Measurements from ENCODE around the gene PSME3IP1.
"Not testable (repeated sequence)": the region's sequence is repeated elsewhere in the genome, so short reads cannot be mapped to it uniquely, and the experiment has no call there.

Gene PSME3IP1

DNA sequence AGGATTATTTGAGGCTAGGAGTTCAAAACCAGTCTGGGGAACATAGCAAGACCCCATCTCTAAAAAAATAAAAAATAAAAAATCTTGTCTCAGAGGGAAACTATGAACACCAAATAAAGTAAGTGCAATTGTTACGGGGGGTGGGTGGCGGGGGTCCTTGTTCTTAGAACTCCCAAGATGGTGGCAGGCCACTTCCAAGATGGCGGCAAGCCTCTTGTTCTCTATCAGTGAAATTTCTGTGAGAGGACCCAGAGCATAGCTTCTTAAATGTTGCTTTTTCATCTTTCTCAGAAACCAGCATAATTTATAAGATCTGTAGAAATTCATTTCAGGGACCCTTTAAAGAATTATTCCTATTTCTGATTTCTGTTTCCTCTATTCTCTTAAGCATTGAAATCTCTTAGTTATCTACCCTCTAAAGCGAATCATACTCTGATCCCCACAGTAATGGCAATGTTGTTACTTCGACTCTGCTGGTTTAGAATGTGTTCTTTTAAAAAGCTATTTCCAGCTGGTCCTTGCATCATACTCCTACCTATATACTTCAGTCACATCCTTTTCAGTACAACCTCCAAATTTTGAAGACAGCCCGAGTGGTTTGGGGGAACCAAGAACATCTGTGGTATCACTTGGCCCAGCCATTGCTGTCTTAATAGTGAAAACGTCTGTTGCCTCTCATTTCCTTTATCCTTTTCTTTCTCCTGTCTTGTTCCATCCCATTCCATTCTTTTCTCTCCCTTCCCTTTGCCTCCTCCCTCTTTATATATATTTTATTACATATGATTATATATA, 16.5 kb upstream of the PSME3IP1 start:
- Mint-ChIP-seq H3K27me3 (ENCODE audit: low read depth) (no peaks in the 10 kb centered on the region), H3K4me1 (no peaks in the 10 kb centered on the region), H3K36me3 (ENCODE audit: low read depth) (peaks cover 59% of the 10 kb centered on the region), H3K4me3 (no peak overlapping the region), H3K27ac (no peak overlapping the region), H3K9me3 (peaks cover 8% of the 10 kb centered on the region)
- TF ChIP-seq, protein P1, sequence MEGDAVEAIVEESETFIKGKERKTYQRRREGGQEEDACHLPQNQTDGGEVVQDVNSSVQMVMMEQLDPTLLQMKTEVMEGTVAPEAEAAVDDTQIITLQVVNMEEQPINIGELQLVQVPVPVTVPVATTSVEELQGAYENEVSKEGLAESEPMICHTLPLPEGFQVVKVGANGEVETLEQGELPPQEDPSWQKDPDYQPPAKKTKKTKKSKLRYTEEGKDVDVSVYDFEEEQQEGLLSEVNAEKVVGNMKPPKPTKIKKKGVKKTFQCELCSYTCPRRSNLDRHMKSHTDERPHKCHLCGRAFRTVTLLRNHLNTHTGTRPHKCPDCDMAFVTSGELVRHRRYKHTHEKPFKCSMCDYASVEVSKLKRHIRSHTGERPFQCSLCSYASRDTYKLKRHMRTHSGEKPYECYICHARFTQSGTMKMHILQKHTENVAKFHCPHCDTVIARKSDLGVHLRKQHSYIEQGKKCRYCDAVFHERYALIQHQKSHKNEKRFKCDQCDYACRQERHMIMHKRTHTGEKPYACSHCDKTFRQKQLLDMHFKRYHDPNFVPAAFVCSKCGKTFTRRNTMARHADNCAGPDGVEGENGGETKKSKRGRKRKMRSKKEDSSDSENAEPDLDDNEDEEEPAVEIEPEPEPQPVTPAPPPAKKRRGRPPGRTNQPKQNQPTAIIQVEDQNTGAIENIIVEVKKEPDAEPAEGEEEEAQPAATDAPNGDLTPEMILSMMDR (IDR thresholded peaks at IDR 0.05; ENCODE audit: unreplicated experiment in 3 of 3): no peak

DNA sequence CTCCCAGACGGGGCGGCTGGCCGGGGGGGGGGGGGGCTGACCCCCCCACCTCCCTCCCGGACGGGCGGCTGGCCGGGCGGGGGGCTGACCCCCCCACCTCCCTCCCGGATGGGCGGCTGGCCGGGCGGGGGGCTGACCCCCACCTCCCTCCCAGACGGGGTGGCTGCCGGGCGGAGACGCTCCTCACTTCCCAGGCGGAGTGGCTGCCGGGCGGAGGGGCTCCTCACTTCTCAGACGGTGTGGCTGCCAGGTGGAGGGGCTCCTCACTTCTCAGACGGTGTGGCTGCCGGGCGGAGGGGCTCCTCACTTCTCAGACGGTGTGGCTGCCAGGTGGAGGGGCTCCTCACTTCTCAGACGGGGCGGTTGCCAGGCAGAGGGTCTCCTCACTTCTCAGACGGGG, 15.1 kb upstream of the PSME3IP1 start:
- H3K27me3 Mint-ChIP-seq (ENCODE audit: low read depth); H3K27ac Mint-ChIP-seq; H3K4me3 Mint-ChIP-seq; H3K4me1 Mint-ChIP-seq; H3K9me3 Mint-ChIP-seq: not testable (repeated sequence)
- peaks cover 58% of the 10 kb centered on the region for H3K36me3 Mint-ChIP-seq (ENCODE audit: low read depth)

DNA sequence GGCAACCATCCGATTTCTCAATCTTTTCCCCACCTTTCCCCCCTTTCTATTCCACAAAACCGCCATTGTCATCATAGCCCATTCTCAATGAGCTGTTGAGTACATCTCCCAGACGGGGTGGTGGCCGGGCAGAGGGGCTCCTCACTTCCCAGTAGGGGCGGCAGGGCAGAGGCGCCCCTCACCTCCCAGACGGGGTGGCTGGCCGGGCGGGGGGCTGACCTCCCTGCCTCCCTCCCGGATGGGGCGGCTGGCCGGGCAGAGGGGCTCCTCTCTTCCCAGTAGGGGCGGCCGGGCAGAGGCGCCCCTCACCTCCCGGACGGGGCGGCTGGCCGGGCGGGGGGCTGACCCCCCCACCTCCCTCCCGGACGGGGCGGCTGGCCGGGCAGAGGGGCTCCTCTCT, 14.5 kb upstream of the PSME3IP1 start:
- H3K27me3 Mint-ChIP-seq (ENCODE audit: low read depth); H3K9me3 Mint-ChIP-seq; H3K4me1 Mint-ChIP-seq; H3K27ac Mint-ChIP-seq; H3K4me3 Mint-ChIP-seq: not testable (repeated sequence)
- peaks cover 53% of the 10 kb centered on the region for H3K36me3 Mint-ChIP-seq (ENCODE audit: low read depth)

DNA sequence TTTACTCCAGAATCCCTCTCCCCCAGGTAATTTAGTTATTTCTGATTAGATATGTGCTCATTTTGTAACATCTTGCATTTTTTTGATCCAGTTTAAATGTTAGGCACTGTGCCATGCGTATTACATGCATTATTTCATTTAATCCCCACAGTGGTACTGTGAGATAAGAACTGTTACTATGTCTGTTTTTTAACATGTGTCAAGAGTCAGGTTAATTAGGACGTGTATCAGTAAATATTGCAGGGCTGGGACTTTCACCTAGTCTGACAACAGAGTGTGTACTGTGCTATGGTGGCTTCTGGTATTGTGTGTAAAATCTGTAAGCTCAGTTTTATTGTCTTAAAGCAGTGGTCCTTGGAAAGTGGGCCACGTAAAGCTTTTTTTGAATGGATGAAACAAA, 10.9 kb upstream of the PSME3IP1 start:
- Mint-ChIP-seq H3K9me3 (peaks cover 6% of the 10 kb centered on the region), H3K4me1 (peaks cover 19% of the 10 kb centered on the region), H3K27ac (no peak overlapping the region), H3K27me3 (ENCODE audit: low read depth) (no peaks in the 10 kb centered on the region), H3K36me3 (ENCODE audit: low read depth) (peaks cover 32% of the 10 kb centered on the region), H3K4me3 (no peak overlapping the region)
- TF ChIP-seq, protein P1 (IDR thresholded peaks at IDR 0.05; ENCODE audit: unreplicated experiment in 3 of 3): no peak

DNA sequence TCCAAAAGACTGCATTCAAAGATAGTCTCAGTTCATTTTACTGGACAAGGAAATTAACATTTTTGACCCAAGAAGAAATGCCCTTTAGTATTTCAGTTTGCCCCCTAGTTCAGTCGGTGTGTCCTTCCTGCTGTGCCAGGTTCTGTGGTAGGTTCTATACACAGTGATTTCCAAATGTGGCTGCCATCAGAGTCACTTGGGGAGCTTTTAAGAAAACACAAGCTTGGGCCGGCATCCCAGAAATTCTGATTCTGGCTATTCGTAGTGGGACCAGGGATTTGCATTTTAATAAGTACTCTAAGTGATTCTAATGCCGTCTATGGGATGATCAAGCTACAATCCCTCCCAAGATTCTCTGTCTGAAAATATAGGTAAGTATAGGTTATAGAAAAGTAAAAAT, 10.4 kb upstream of the PSME3IP1 start:
- TF ChIP-seq, protein P1 (IDR thresholded peaks at IDR 0.05; ENCODE audit: unreplicated experiment in 3 of 3): no peak
- Mint-ChIP-seq H3K4me1 (peaks cover 22% of the 10 kb centered on the region), H3K4me3 (no peak overlapping the region), H3K9me3 (peaks cover 6% of the 10 kb centered on the region), H3K27ac (no peak overlapping the region), H3K27me3 (ENCODE audit: low read depth) (no peaks in the 10 kb centered on the region), H3K36me3 (ENCODE audit: low read depth) (peaks cover 29% of the 10 kb centered on the region)

DNA sequence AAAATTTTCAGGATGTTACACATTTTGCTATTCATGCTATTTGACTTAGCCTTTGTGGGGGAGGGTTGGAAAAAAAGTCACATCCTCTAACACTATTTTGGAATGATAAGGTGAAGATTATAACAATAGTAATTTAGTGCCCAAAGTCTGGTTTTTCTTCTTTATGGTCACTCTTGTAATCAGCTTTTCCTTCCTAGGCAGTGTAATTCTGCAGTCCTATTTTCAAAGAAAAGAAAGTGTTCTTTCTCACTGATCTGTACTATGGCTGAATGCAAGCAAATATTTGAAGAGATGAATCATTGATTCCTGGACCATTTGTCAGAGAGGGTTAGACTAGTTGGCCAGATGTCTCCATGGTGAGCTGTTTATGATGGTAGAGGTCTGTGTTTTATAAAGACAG, 8.7 kb upstream of the PSME3IP1 start:
- TF ChIP-seq, protein P1 (IDR thresholded peaks at IDR 0.05; ENCODE audit: unreplicated experiment in 3 of 3): no peak
- Mint-ChIP-seq H3K27ac (peak overlapping the region in 2 of 3 experiments; percentile 12 to 40), H3K36me3 (ENCODE audit: low read depth) (peaks cover 31% of the 10 kb centered on the region), H3K4me1 (peaks cover 27% of the 10 kb centered on the region), H3K4me3 (no peak overlapping the region), H3K27me3 (ENCODE audit: low read depth) (no peaks in the 10 kb centered on the region), H3K9me3 (peaks cover 6% of the 10 kb centered on the region)

All from nephron (organoid).